OCI-LY1 (cell line): ENCODE data around the gene KLB.

Experiments
- H2AFZ ChIP-seq: fragments of 200-600 bp; sonication (generic), shearing (Covaris generic); 2 replicates; pipeline ENCODE4 v1.6.0; 2014; ENCODE audit warnings: antibody characterized with exemption, mild to moderate bottlenecking, low read length
- H3F3A ChIP-seq: fragments of 200-600 bp; sonication (generic), shearing (Covaris generic); 2 replicates; pipeline ENCODE4 v1.6.0; 2014; ENCODE audit warnings: mild to moderate bottlenecking, antibody characterized with exemption, low read length, moderate library complexity; ENCODE audit not compliant: insufficient read depth
- H3K27ac ChIP-seq: fragments of 200-600 bp; sonication (generic); 2 replicates; pipeline ENCODE4 v1.5.1; 2014; ENCODE audit warnings: low read length, mixed run types, mild to moderate bottlenecking, low read depth; ENCODE audit not compliant: poor library complexity, severe bottlenecking
- H3K27me3 ChIP-seq: fragments of 200-600 bp; sonication (generic); 2 replicates; pipeline ENCODE4 v1.6.0; 2014; ENCODE audit warnings: antibody characterized with exemption, mild to moderate bottlenecking, low read length, moderate library complexity; ENCODE audit not compliant: insufficient read depth
- H3K36me3 ChIP-seq: fragments of 200-600 bp; sonication (generic); 2 replicates; pipeline ENCODE4 v1.6.1; 2014; ENCODE audit warnings: mild to moderate bottlenecking, antibody characterized with exemption, low read length, moderate library complexity, mixed read lengths; ENCODE audit not compliant: insufficient read depth
- H3K4me1 ChIP-seq: fragments of 200-600 bp; sonication (generic); 2 replicates; pipeline ENCODE4 v1.5.1; 2014; ENCODE audit warnings: mild to moderate bottlenecking, low read length, moderate library complexity; ENCODE audit not compliant: insufficient read depth, severe bottlenecking
- H3K4me2 ChIP-seq: fragments of 200-600 bp; sonication (generic), shearing (Covaris generic); 2 replicates; pipeline ENCODE4 v1.6.1; 2014; ENCODE audit warnings: low read length
- H3K4me3 ChIP-seq: fragments of 200-600 bp; sonication (generic); 2 replicates; pipeline ENCODE4 v1.5.1; 2014; ENCODE audit warnings: low read length, low read depth, mild to moderate bottlenecking, mixed read lengths; ENCODE audit not compliant: poor library complexity, severe bottlenecking
- H3K79me2 ChIP-seq: fragments of 200-600 bp; shearing (Covaris generic); 2 replicates; pipeline ENCODE4 v1.6.1; 2016; ENCODE audit warnings: mixed run types, low read length, mixed read lengths; ENCODE audit not compliant: insufficient read depth
- H3K9ac ChIP-seq: fragments of 200-600 bp; sonication (generic), shearing (Covaris generic); 2 replicates; pipeline ENCODE4 v1.6.1; 2014; ENCODE audit warnings: mild to moderate bottlenecking, low read length, mixed read lengths
- H3K9me2 ChIP-seq: fragments of 200-600 bp; sonication (generic), shearing (Covaris generic); 2 replicates; pipeline ENCODE4 v1.6.1; 2014; ENCODE audit warnings: low read depth, mild to moderate bottlenecking, low read length, mixed read lengths
- H3K9me3 ChIP-seq: fragments of 200-600 bp; shearing (Covaris generic); 2 replicates; pipeline ENCODE4 v1.6.1; 2014; ENCODE audit warnings: low read length, mixed read lengths
- H4K20me1 ChIP-seq: fragments of 200-600 bp; sonication (generic), shearing (Covaris generic); 2 replicates; pipeline ENCODE4 v1.6.0; 2016; ENCODE audit warnings: mild to moderate bottlenecking, low read length; ENCODE audit not compliant: insufficient read depth
- EZH2 ChIP-seq: fragments of 200-600 bp; sonication (generic), shearing (Covaris generic); IDR thresholded peaks from 2 replicates; pipeline ENCODE4 v1.8.0; 2017; ENCODE audit warnings: borderline replicate concordance, mixed run types, mild to moderate bottlenecking, antibody characterized with exemption, low read length, moderate library complexity, mixed read lengths
- TF ChIP-seq, protein P1 (sequence below): fragments of 200-600 bp; sonication (generic), shearing (Covaris generic); IDR thresholded peaks from 2 replicates; pipeline ENCODE4 v1.5.1; 2017; ENCODE audit warnings: mild to moderate bottlenecking, antibody characterized with exemption, low read length, moderate library complexity, mixed read lengths

The KLB gene

GRCh38 chr4:39469429-39470077 lies 62.8 kb downstream of the KLB start:
- TF ChIP-seq EZH2, result no peak
- TF ChIP-seq, protein P1, sequence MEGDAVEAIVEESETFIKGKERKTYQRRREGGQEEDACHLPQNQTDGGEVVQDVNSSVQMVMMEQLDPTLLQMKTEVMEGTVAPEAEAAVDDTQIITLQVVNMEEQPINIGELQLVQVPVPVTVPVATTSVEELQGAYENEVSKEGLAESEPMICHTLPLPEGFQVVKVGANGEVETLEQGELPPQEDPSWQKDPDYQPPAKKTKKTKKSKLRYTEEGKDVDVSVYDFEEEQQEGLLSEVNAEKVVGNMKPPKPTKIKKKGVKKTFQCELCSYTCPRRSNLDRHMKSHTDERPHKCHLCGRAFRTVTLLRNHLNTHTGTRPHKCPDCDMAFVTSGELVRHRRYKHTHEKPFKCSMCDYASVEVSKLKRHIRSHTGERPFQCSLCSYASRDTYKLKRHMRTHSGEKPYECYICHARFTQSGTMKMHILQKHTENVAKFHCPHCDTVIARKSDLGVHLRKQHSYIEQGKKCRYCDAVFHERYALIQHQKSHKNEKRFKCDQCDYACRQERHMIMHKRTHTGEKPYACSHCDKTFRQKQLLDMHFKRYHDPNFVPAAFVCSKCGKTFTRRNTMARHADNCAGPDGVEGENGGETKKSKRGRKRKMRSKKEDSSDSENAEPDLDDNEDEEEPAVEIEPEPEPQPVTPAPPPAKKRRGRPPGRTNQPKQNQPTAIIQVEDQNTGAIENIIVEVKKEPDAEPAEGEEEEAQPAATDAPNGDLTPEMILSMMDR, result peak; percentile 91
- peaks cover 11% of the 10 kb centered on the region for H3K4me1 ChIP-seq
- no peaks in the 10 kb centered on the region for H3K27me3 ChIP-seq
- H3F3A ChIP-seq, result no peaks in the 10 kb centered on the region
- no peaks in the 10 kb centered on the region for H4K20me1 ChIP-seq
- no peak overlapping the region for H2AFZ ChIP-seq
- H3K9me2 ChIP-seq, result no peaks in the 10 kb centered on the region
- no peak overlapping the region for H3K4me2 ChIP-seq
- peak overlapping the region; percentile 16; the same call in 1 of the 2 replicates for H3K9ac ChIP-seq
- no peaks in the 10 kb centered on the region for H3K79me2 ChIP-seq
- peaks cover 43% of the 10 kb centered on the region; the same call in 1 of the 2 replicates for H3K36me3 ChIP-seq
- H3K9me3 ChIP-seq, result no peaks in the 10 kb centered on the region
- H3K27ac ChIP-seq, result peak overlapping the region; percentile 24
- no peak overlapping the region for H3K4me3 ChIP-seq

DNA sequence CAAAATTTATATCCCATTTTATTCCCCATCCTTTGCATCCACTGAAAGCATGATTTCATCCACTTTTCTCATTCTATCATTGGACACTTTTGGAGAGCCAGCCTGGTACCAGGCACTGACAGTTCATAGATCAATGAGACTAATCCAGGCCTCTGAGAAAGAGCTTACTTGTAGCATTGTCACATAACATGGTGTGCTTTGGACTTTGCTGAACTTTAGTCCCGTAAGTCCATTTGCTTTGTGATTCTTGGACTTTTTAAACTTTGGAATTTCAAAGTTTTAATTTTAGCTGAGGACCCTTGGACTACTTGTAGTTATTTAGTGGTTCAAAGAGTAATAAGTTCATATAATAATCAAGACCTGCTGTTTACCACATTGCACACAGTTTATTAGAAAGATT lies 63.7 kb downstream of the KLB start:
- no peak overlapping the region for H3K4me3 ChIP-seq
- no peaks in the 10 kb centered on the region for H4K20me1 ChIP-seq
- H3F3A ChIP-seq, result no peaks in the 10 kb centered on the region
- H2AFZ ChIP-seq, result no peak overlapping the region
- no peak overlapping the region for H3K27ac ChIP-seq
- no peaks in the 10 kb centered on the region for H3K9me3 ChIP-seq
- no peaks in the 10 kb centered on the region for H3K9me2 ChIP-seq
- TF ChIP-seq, protein P1, result no peak
- TF ChIP-seq EZH2, result no peak
- H3K79me2 ChIP-seq, result no peaks in the 10 kb centered on the region
- no peak overlapping the region for H3K9ac ChIP-seq
- H3K4me1 ChIP-seq, result peaks cover 8% of the 10 kb centered on the region
- no peaks in the 10 kb centered on the region for H3K27me3 ChIP-seq
- H3K36me3 ChIP-seq, result peaks cover 34% of the 10 kb centered on the region; the same call in 1 of the 2 replicates
- no peak overlapping the region for H3K4me2 ChIP-seq

DNA sequence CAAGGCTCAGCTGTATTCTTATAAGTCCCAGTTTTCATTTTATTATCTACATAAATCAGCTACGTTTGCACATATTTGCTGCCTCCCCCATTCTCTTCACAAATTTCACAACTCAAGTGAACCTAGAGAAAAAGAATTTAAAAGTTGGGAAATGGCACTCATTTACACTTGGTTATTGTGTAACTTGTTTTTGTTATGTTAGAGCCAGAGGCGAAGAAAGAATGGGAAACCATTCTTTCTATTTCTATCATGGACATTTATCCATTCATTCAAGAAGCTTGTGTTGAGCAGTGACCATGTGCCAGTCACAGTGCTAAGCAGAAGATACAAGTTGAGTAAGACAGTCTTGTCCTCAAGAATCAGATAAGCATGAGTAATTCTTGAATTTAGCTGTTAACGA lies 65.7 kb downstream of the KLB start:
- no peaks in the 10 kb centered on the region for H3K79me2 ChIP-seq
- no peaks in the 10 kb centered on the region for H3K27me3 ChIP-seq
- no peak overlapping the region for H3K9ac ChIP-seq
- H3F3A ChIP-seq, result no peaks in the 10 kb centered on the region
- no peaks in the 10 kb centered on the region for H3K9me3 ChIP-seq
- H3K4me2 ChIP-seq, result no peak overlapping the region
- no peak overlapping the region for H2AFZ ChIP-seq
- no peak for TF ChIP-seq EZH2
- TF ChIP-seq, protein P1, result no peak
- no peaks in the 10 kb centered on the region for H3K9me2 ChIP-seq
- peaks cover 30% of the 10 kb centered on the region for H3K36me3 ChIP-seq
- H3K4me1 ChIP-seq, result peaks cover 8% of the 10 kb centered on the region
- H4K20me1 ChIP-seq, result no peaks in the 10 kb centered on the region
- no peak overlapping the region for H3K27ac ChIP-seq
- H3K4me3 ChIP-seq, result no peak overlapping the region
